Uterus (tissue), 2 donors: Measurements from ENCODE around the gene PCDH9.

ENCODE experiments used
- CTCF ChIP-seq, 4 experiments: fragments of 200-600 bp in 2 of 4; fragments of 450-650 bp in 2 of 4; sonication (generic) in 2 of 4; IDR thresholded peaks; one replicate each; pipeline ENCODE4 v1.5.1; 2016 to 2019; ENCODE audit warnings: antibody characterized with exemption in 4 of 4, mild to moderate bottlenecking in 2 of 4, moderate library complexity in 1 of 4
- POLR2A ChIP-seq, 2 donors: fragments of 450-650 bp; IDR thresholded peaks; one replicate each; pipeline ENCODE4 v1.6.1; 2016; ENCODE audit warnings: antibody characterized with exemption in 2 of 2, mild to moderate bottlenecking in 1 of 2, moderate library complexity in 1 of 2

- TF ChIP-seq CTCF (IDR thresholded peaks at IDR 0.05) (no peak), POLR2A (IDR thresholded peaks at IDR 0.05) (no peak)
Measured at GRCh38 chr13:66312312-66313087, 917.6 kb downstream of the PCDH9 start.
